Measurements from ENCODE around the gene PYCARD.
A peak's percentile ranks its signal among the peaks of the same experiment; 100 is the strongest.
"Not testable (repeated sequence)": the region's sequence is repeated elsewhere in the genome, so short reads cannot be mapped to it uniquely, and the experiment has no call there.

PYCARD gene

GRCh38 chr16:31179747-31180459 lies 22.7 kb downstream of the PYCARD start, which contains the start of gene FUS:
FUS (plus strand) TSS chr16:31180139; CDS start chr16:31180215, 76 bp downstream.
- DNase-seq = peak; percentile 80 to 97 (median 93)
- intact Hi-C loops (cut with DNase I) = loop anchor here (10.0 kb wide), 1 partner anchor 265 kb away; the partner anchor contains the start of gene ZNF843

GRCh38 chr16:31179219-31179746 lies 23.3 kb downstream of the PYCARD start:
- intact Hi-C loops (cut with DNase I) = no loop called here
- DNase-seq = peak in 4 of 42 donors; percentile 8 to 57 (median 24)

GRCh38 chr16:31177136-31177535 lies 25.4 kb downstream of the PYCARD start:
- DNase-seq = no peak
- intact Hi-C loops (cut with DNase I) = no loop called here

- DNase-seq; intact Hi-C loops (cut with DNase I): not testable (repeated sequence)
These were observed 32.5 kb downstream of the PYCARD start for GRCh38 chr16:31170048-31170447.

- intact Hi-C loops (cut with DNase I) = no loop called here
- no peak for DNase-seq
These were observed 33.7 kb downstream of the PYCARD start for GRCh38 chr16:31168848-31169247.

- intact Hi-C loops (cut with DNase I) = no loop called here
These were observed 35.2 kb downstream of the PYCARD start for GRCh38 chr16:31167315-31167714.

GRCh38 chr16:31157136-31157535 lies 45.4 kb downstream of the PYCARD start:
- peak in 5 of 42 donors; percentile 10 to 40 (median 20) for DNase-seq
- intact Hi-C loops (cut with DNase I) = no loop called here

More at GRCh38 chr16:31167315-31167714, 35.2 kb downstream of the PYCARD start:
- no peak for DNase-seq

All from head of caudate nucleus (tissue), 42 donors.